Measurements from ENCODE around the gene UMODL1.

Gene UMODL1

GRCh38 chr21:42084079-42084478 lies 13.0 kb downstream of the UMODL1 start:
- TF ChIP-seq MAX (IDR thresholded peaks at IDR 0.05) (no peak), EP300 (IDR thresholded peaks at IDR 0.05; ENCODE audit: borderline replicate concordance) (no peak), YY1 (IDR thresholded peaks at IDR 0.05; ENCODE audit: low read depth) (no peak), TCF12 (IDR thresholded peaks at IDR 0.05; ENCODE audit: low read depth) (no peak), TEAD4 (IDR thresholded peaks at IDR 0.05) (no peak), USF1 (IDR thresholded peaks at IDR 0.05) (no peak), ZBTB7A (IDR thresholded peaks at IDR 0.05; ENCODE audit: low read depth) (no peak), EGR1 (IDR thresholded peaks at IDR 0.05) (no peak), CEBPB (IDR thresholded peaks at IDR 0.05) (no peak), FOXM1 (IDR thresholded peaks at IDR 0.05; ENCODE audit: borderline replicate concordance, low read depth) (no peak), CREB1 (IDR thresholded peaks at IDR 0.05; ENCODE audit: low read depth) (no peak), NFIC (IDR thresholded peaks at IDR 0.05) (no peak)

- TF ChIP-seq CEBPB (IDR thresholded peaks at IDR 0.05) (no peak), CREB1 (IDR thresholded peaks at IDR 0.05; ENCODE audit: low read depth) (no peak), TCF12 (IDR thresholded peaks at IDR 0.05; ENCODE audit: low read depth) (no peak), YY1 (IDR thresholded peaks at IDR 0.05; ENCODE audit: low read depth) (no peak), RAD21 (IDR thresholded peaks at IDR 0.05; ENCODE audit: low read depth) (no peak), EP300 (IDR thresholded peaks at IDR 0.05; ENCODE audit: borderline replicate concordance) (no peak), MAX (IDR thresholded peaks at IDR 0.05) (no peak)
Measured at GRCh38 chr21:42085246-42086077, 14.3 kb downstream of the UMODL1 start.

- TF ChIP-seq YY1 (IDR thresholded peaks at IDR 0.05; ENCODE audit: low read depth): no peak
- no peak for TF ChIP-seq TAF1 (IDR thresholded peaks at IDR 0.05; ENCODE audit: low read depth)
- no peak for TF ChIP-seq CREB1 (IDR thresholded peaks at IDR 0.05; ENCODE audit: low read depth)
- TF ChIP-seq REST (IDR thresholded peaks at IDR 0.05; ENCODE audit: low read depth): no peak
- TF ChIP-seq TEAD4 (IDR thresholded peaks at IDR 0.05): no peak
- no peak for TF ChIP-seq TCF12 (IDR thresholded peaks at IDR 0.05; ENCODE audit: low read depth)
- TF ChIP-seq MAX (IDR thresholded peaks at IDR 0.05): no peak
- TF ChIP-seq NFIC (IDR thresholded peaks at IDR 0.05): no peak
- TF ChIP-seq EP300 (IDR thresholded peaks at IDR 0.05; ENCODE audit: borderline replicate concordance): no peak
- no peak for TF ChIP-seq CEBPB (IDR thresholded peaks at IDR 0.05)
- TF ChIP-seq RAD21 (IDR thresholded peaks at IDR 0.05; ENCODE audit: low read depth): no peak
- no peak for TF ChIP-seq EGR1 (IDR thresholded peaks at IDR 0.05)
- no peak for TF ChIP-seq ZBTB7A (IDR thresholded peaks at IDR 0.05; ENCODE audit: low read depth)
- no peak for TF ChIP-seq USF1 (IDR thresholded peaks at IDR 0.05)
- no peak for TF ChIP-seq FOXM1 (IDR thresholded peaks at IDR 0.05; ENCODE audit: borderline replicate concordance, low read depth)
Measured at GRCh38 chr21:42086969-42087368, 15.9 kb downstream of the UMODL1 start.

GRCh38 chr21:42088148-42088547 lies 17.0 kb downstream of the UMODL1 start:
- TF ChIP-seq MAX (IDR thresholded peaks at IDR 0.05): no peak
- TF ChIP-seq EP300 (IDR thresholded peaks at IDR 0.05; ENCODE audit: borderline replicate concordance): no peak
- no peak for TF ChIP-seq RAD21 (IDR thresholded peaks at IDR 0.05; ENCODE audit: low read depth)
- no peak for TF ChIP-seq YY1 (IDR thresholded peaks at IDR 0.05; ENCODE audit: low read depth)

GRCh38 chr21:42088658-42089057 lies 17.5 kb downstream of the UMODL1 start:
- TF ChIP-seq NFIC (IDR thresholded peaks at IDR 0.05) (no peak), MAX (IDR thresholded peaks at IDR 0.05) (no peak), REST (IDR thresholded peaks at IDR 0.05; ENCODE audit: low read depth) (no peak), CREB1 (IDR thresholded peaks at IDR 0.05; ENCODE audit: low read depth) (no peak)
